CD4-positive, alpha-beta memory T cell (primary cell): ENCODE data around the gene ZNF474. TPM values are rescaled to one million over a fixed set of nuclear protein-coding genes. Genes with fewer than 3 reads are reported as not detected.

ENCODE experiments used
- CTCF ChIA-PET: fragments of 350-600 bp; sonication (Branson Sonifier 250); formaldehyde crosslinking; loops from one replicate; lab custom pipeline; 2021; ENCODE audit warnings: inconsistent platforms; ENCODE audit not compliant: partially characterized antibody; lab: Charles Lee
- POLR2A ChIA-PET: fragments of 350-600 bp; sonication (Branson Sonifier 250); formaldehyde crosslinking; loops from one replicate; lab custom pipeline; 2021; ENCODE audit not compliant: partially characterized antibody; lab: Charles Lee
- DNase-seq, 5 donors: peaks; one replicate each; pipeline versions ENCODE4 v3.0.0 to v3.0.0-alpha.2; 2020 to 2022; ENCODE audit warnings: mixed read lengths in 1 of 5
- H3K27ac ChIP-seq: one replicate; pipeline ENCODE4 v1.7.0; 2013; ENCODE audit warnings: low read depth, low read length
- H3K27me3 ChIP-seq: 2 replicates; pipeline ENCODE4 v1.7.0; 2013; ENCODE audit warnings: mild to moderate bottlenecking, low read length, moderate library complexity; ENCODE audit not compliant: insufficient read depth
- H3K36me3 ChIP-seq: 2 replicates; pipeline ENCODE4 v1.7.0; 2013; ENCODE audit warnings: mild to moderate bottlenecking, low read length, moderate library complexity; ENCODE audit not compliant: insufficient read depth
- H3K4me1 ChIP-seq: 2 replicates; pipeline ENCODE4 v1.7.0; 2013; ENCODE audit warnings: mild to moderate bottlenecking, low read length, moderate library complexity; ENCODE audit not compliant: insufficient read depth
- H3K4me3 ChIP-seq, 2 donors: one replicate each; pipeline ENCODE4 v1.7.0; 2013; ENCODE audit warnings: low read length in 2 of 2, mild to moderate bottlenecking in 1 of 2
- H3K9me3 ChIP-seq, 2 donors: one replicate each; pipeline ENCODE4 v1.7.0; 2013; ENCODE audit warnings: low read length in 2 of 2, control low read depth in 1 of 2; ENCODE audit not compliant: control insufficient read depth in 1 of 2
- H3K27ac Mint-ChIP-seq, 7 donors: one replicate each; pipeline ENCODE4 v1.8.0; 2020 to 2021; ENCODE audit warnings: mixed read lengths in 7 of 7, mild to moderate bottlenecking in 6 of 7, inconsistent platforms in 3 of 7, moderate library complexity in 3 of 7
- H3K27me3 Mint-ChIP-seq, 2 donors: one replicate each; pipeline ENCODE4 v1.8.0; 2020 to 2021; ENCODE audit warnings: mixed read lengths in 2 of 2
- H3K36me3 Mint-ChIP-seq, 2 donors: one replicate each; pipeline ENCODE4 v1.8.0; 2020 to 2021; ENCODE audit warnings: mixed read lengths in 2 of 2, inconsistent platforms in 1 of 2, mild to moderate bottlenecking in 1 of 2
- H3K4me1 Mint-ChIP-seq, 4 donors: one replicate each; pipeline ENCODE4 v1.8.0; 2020 to 2021; ENCODE audit warnings: mixed read lengths in 4 of 4, mild to moderate bottlenecking in 1 of 4
- H3K4me3 Mint-ChIP-seq, 8 donors: one replicate each; pipeline ENCODE4 v1.8.0; 2020 to 2021; ENCODE audit warnings: mixed read lengths in 8 of 8, mild to moderate bottlenecking in 7 of 8, moderate library complexity in 6 of 8, inconsistent platforms in 3 of 8
- H3K9me3 Mint-ChIP-seq, 8 donors: one replicate each; pipeline ENCODE4 v1.8.0; 2020 to 2021; ENCODE audit warnings: mixed read lengths in 8 of 8, mild to moderate bottlenecking in 5 of 8, inconsistent platforms in 3 of 8, moderate library complexity in 1 of 8
- intact Hi-C: fragments of 100-400 bp; cut with micrococcal nuclease; formaldehyde crosslinking; loops from one replicate; pipeline ENCODE4 v1.15.1; 2023
- polyA plus RNA-seq, 2 donors: library from polyadenylated mRNA; unstranded; fragments of 300-500 nt; fragmentation: Illumina TruSeq; gene quantifications; one replicate each; pipeline ENCODE4 v1.2.3, GENCODE V29; 2021
- total RNA-seq, 2 experiments: library from RNA; stranded (reverse); gene quantifications; one replicate each; pipeline ENCODE4 v1.2.3, GENCODE V29; 2021

ZNF474 gene
- total and polyA plus RNA-seq, 4 experiments from 2014 or later, result 0.17 to 0.30 TPM; not detected in 2

GRCh38 chr5:122183098-122183787 lies 53.9 kb downstream of the ZNF474 start:
- CTCF ChIA-PET, result no interaction called here
- Histone ChIP-seq H3K27me3 (no peaks in the 10 kb centered on the region), H3K27ac (no peak overlapping the region), H3K4me3 (no peak overlapping the region), H3K9me3 (no peaks in the 10 kb centered on the region), H3K36me3 (no peaks in the 10 kb centered on the region), H3K4me1 (no peaks in the 10 kb centered on the region)
- intact Hi-C loops, result loop anchor here (5.0 kb wide), 1 partner anchor 1434 kb away; no protein-coding TSS in a partner anchor
- Mint-ChIP-seq H3K4me1 (no peaks in the 10 kb centered on the region), H3K9me3 (peaks cover 0 to 5% (median 0%) of the 10 kb centered on the region in 8 donors), H3K36me3 (no peaks in the 10 kb centered on the region), H3K27me3 (peaks cover 3 to 7% of the 10 kb centered on the region in 2 donors), H3K4me3 (no peak overlapping the region), H3K27ac (no peak overlapping the region)
- POLR2A ChIA-PET, result no interaction called here
- no peak for DNase-seq

- Histone ChIP-seq H3K4me1 (no peaks in the 10 kb centered on the region), H3K9me3 (no peaks in the 10 kb centered on the region), H3K27ac (no peak overlapping the region), H3K27me3 (no peaks in the 10 kb centered on the region), H3K36me3 (no peaks in the 10 kb centered on the region), H3K4me3 (no peak overlapping the region)
- H3K27me3 Mint-ChIP-seq, result peaks cover 3 to 5% of the 10 kb centered on the region in 2 donors
- intact Hi-C loops, result loop anchor here (5.0 kb wide), 1 partner anchor 1434 kb away; no protein-coding TSS in a partner anchor
- peaks cover 0 to 5% (median 0%) of the 10 kb centered on the region in 8 donors for H3K9me3 Mint-ChIP-seq
- no peak overlapping the region for H3K27ac Mint-ChIP-seq
- CTCF ChIA-PET, result no interaction called here
- no peaks in the 10 kb centered on the region for H3K36me3 Mint-ChIP-seq
- no peaks in the 10 kb centered on the region for H3K4me1 Mint-ChIP-seq
- POLR2A ChIA-PET, result no interaction called here
- H3K4me3 Mint-ChIP-seq, result no peak overlapping the region
- no peak for DNase-seq
Measured at GRCh38 chr5:122183788-122184170, 54.4 kb downstream of the ZNF474 start.

- H3K36me3 Mint-ChIP-seq, result no peaks in the 10 kb centered on the region
- H3K4me1 Mint-ChIP-seq, result no peaks in the 10 kb centered on the region
- H3K27me3 Mint-ChIP-seq, result peaks cover 3 to 7% of the 10 kb centered on the region in 2 donors
- peaks cover 0 to 5% (median 0%) of the 10 kb centered on the region in 8 donors for H3K9me3 Mint-ChIP-seq
- Histone ChIP-seq H3K4me3 (no peak overlapping the region), H3K4me1 (no peaks in the 10 kb centered on the region), H3K9me3 (no peaks in the 10 kb centered on the region), H3K27ac (no peak overlapping the region), H3K27me3 (no peaks in the 10 kb centered on the region), H3K36me3 (no peaks in the 10 kb centered on the region)
- no peak overlapping the region for H3K4me3 Mint-ChIP-seq
- ChIA-PET CTCF (no interaction called here), POLR2A (no interaction called here)
- intact Hi-C loops, result loop anchor here (5.0 kb wide), 1 partner anchor 1433 kb away; no protein-coding TSS in a partner anchor
- no peak overlapping the region for H3K27ac Mint-ChIP-seq
- DNase-seq, result no peak
Measured at GRCh38 chr5:122184676-122185255, 55.4 kb downstream of the ZNF474 start.

- H3K9me3 ChIP-seq, result no peaks in the 10 kb centered on the region
- Mint-ChIP-seq H3K4me3 (no peak overlapping the region), H3K36me3 (no peaks in the 10 kb centered on the region), H3K27ac (no peak overlapping the region), H3K4me1 (no peaks in the 10 kb centered on the region), H3K27me3 (peaks cover 3 to 7% of the 10 kb centered on the region in 2 donors), H3K9me3 (peaks cover 0 to 5% (median 0%) of the 10 kb centered on the region in 8 donors)
- ChIA-PET POLR2A (no interaction called here), CTCF (no interaction called here)
- H3K27me3 ChIP-seq, result no peaks in the 10 kb centered on the region
- no peak for DNase-seq
- no peaks in the 10 kb centered on the region for H3K36me3 ChIP-seq
- intact Hi-C loops, result no loop called here
- no peak overlapping the region for H3K4me3 ChIP-seq
- H3K4me1 ChIP-seq, result no peaks in the 10 kb centered on the region
- no peak overlapping the region for H3K27ac ChIP-seq
Measured at GRCh38 chr5:122187426-122187825, 58.1 kb downstream of the ZNF474 start.

- peaks cover 6 to 10% of the 10 kb centered on the region in 2 donors for H3K27me3 Mint-ChIP-seq
Measured at GRCh38 chr5:122190156-122190555, 60.8 kb downstream of the ZNF474 start.

GRCh38 chr5:122192497-122193496 lies 63.5 kb downstream of the ZNF474 start:
- intact Hi-C loops, result loop anchor here (5.0 kb wide), 1 partner anchor 810 kb away; no protein-coding TSS in a partner anchor
- peak in 2 of 5 donors; percentile 3 to 5 for DNase-seq
- Mint-ChIP-seq H3K9me3 (no peaks in the 10 kb centered on the region), H3K4me3 (no peak overlapping the region), H3K27me3 (peaks cover 2 to 4% of the 10 kb centered on the region in 2 donors), H3K4me1 (no peaks in the 10 kb centered on the region), H3K27ac (no peak overlapping the region), H3K36me3 (no peaks in the 10 kb centered on the region)
- no peaks in the 10 kb centered on the region for H3K27me3 ChIP-seq
- no peak overlapping the region for H3K27ac ChIP-seq
- no peak overlapping the region for H3K4me3 ChIP-seq
- no peaks in the 10 kb centered on the region for H3K9me3 ChIP-seq
- no peaks in the 10 kb centered on the region for H3K36me3 ChIP-seq
- H3K4me1 ChIP-seq, result no peaks in the 10 kb centered on the region
- ChIA-PET POLR2A (no interaction called here), CTCF (no interaction called here)

More at GRCh38 chr5:122190156-122190555, 60.8 kb downstream of the ZNF474 start:
- H3K27ac Mint-ChIP-seq, result no peak overlapping the region
- H3K4me3 Mint-ChIP-seq, result no peak overlapping the region
- ChIA-PET CTCF (no interaction called here), POLR2A (no interaction called here)
- Histone ChIP-seq H3K9me3 (no peaks in the 10 kb centered on the region), H3K36me3 (no peaks in the 10 kb centered on the region), H3K4me3 (no peak overlapping the region), H3K4me1 (no peaks in the 10 kb centered on the region), H3K27ac (no peak overlapping the region), H3K27me3 (no peaks in the 10 kb centered on the region)
- no peak for DNase-seq
- intact Hi-C loops, result loop anchor here (5.0 kb wide), 1 partner anchor 812 kb away; no protein-coding TSS in a partner anchor
- no peaks in the 10 kb centered on the region for H3K4me1 Mint-ChIP-seq
- H3K9me3 Mint-ChIP-seq, result peaks cover 0 to 5% (median 0%) of the 10 kb centered on the region in 8 donors
- no peaks in the 10 kb centered on the region for H3K36me3 Mint-ChIP-seq
